ENCODE data around the gene MT1E. TPM values are rescaled to one million over a fixed set of nuclear protein-coding genes. Genes with fewer than 3 reads are reported as not detected.

MT1E gene
- total and polyA plus RNA-seq, 2 of the 13 experiments (the other 11 are each of a cell fraction or from before 2014, with no cell fraction given) = 110 to 1,072 TPM

DNA sequence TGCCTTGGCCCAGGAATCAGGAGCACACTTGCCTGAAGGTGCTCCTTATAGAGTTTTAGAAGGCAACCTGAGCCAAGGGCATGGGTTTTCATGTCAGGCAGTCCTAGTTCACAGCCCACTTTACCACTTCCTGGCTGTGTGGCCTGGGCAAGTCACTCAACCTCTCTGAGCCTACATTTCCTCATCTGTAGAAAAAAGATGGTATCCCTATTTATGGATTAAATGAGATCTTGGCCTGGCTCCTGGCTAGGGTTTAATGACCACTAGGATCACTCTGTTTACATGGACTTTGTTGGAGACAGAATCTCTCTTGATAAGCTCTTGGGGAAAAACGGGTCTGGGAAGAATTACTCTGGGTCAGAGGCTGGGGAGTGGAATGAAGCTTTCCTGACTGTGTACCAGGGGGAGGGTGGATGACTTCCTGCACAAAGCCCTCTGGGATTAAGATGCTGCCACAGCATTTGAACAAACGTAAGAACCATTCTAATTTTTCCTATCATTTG, 14.9 kb upstream of the MT1E start (continued):
- TF ChIP-seq, protein P1, sequence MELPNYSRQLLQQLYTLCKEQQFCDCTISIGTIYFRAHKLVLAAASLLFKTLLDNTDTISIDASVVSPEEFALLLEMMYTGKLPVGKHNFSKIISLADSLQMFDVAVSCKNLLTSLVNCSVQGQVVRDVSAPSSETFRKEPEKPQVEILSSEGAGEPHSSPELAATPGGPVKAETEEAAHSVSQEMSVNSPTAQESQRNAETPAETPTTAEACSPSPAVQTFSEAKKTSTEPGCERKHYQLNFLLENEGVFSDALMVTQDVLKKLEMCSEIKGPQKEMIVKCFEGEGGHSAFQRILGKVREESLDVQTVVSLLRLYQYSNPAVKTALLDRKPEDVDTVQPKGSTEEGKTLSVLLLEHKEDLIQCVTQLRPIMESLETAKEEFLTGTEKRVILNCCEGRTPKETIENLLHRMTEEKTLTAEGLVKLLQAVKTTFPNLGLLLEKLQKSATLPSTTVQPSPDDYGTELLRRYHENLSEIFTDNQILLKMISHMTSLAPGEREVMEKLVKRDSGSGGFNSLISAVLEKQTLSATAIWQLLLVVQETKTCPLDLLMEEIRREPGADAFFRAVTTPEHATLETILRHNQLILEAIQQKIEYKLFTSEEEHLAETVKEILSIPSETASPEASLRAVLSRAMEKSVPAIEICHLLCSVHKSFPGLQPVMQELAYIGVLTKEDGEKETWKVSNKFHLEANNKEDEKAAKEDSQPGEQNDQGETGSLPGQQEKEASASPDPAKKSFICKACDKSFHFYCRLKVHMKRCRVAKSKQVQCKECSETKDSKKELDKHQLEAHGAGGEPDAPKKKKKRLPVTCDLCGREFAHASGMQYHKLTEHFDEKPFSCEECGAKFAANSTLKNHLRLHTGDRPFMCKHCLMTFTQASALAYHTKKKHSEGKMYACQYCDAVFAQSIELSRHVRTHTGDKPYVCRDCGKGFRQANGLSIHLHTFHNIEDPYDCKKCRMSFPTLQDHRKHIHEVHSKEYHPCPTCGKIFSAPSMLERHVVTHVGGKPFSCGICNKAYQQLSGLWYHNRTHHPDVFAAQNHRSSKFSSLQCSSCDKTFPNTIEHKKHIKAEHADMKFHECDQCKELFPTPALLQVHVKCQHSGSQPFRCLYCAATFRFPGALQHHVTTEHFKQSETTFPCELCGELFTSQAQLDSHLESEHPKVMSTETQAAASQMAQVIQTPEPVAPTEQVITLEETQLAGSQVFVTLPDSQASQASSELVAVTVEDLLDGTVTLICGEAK (IDR thresholded peaks at IDR 0.05) = no peak
- TF ChIP-seq, protein P1 (CRISPR knock-in tag; IDR thresholded peaks at IDR 0.05) = 0 out of 2 replicates have a peak, but pooled peaks have one; percentile 3
- TF ChIP-seq KDM2A (CRISPR knock-in tag; IDR thresholded peaks at IDR 0.05; ENCODE audit: borderline replicate concordance, low read depth) (0 out of 2 replicates have a peak, but pooled peaks have one; percentile 3), MLX (CRISPR knock-in tag; IDR thresholded peaks at IDR 0.05) (no peak), ZMYM3 (CRISPR knock-in tag; IDR thresholded peaks at IDR 0.05) (peak; percentile 95), ZNF781 (CRISPR knock-in tag; IDR thresholded peaks at IDR 0.05; ENCODE audit: borderline replicate concordance, not compliant biosample characterization) (peak; percentile 34), MBD4 (IDR thresholded peaks at IDR 0.05; ENCODE audit: borderline replicate concordance, low read length) (no peak; the same call in 1 of the 2 replicates), THAP9 (CRISPR knock-in tag; IDR thresholded peaks at IDR 0.05; ENCODE audit: borderline replicate concordance) (no peak), ZSCAN22 (CRISPR knock-in tag; IDR thresholded peaks at IDR 0.05) (0 out of 2 replicates have a peak, but pooled peaks have one; percentile 3), ZNF768 (CRISPR knock-in tag; IDR thresholded peaks at IDR 0.05) (peak; percentile 94), THAP7 (CRISPR knock-in tag; IDR thresholded peaks at IDR 0.05) (no peak), MED1 (CRISPR knock-in tag; IDR thresholded peaks at IDR 0.05) (0 out of 2 replicates have a peak, but pooled peaks have one; percentile 9), ZMYM4 (CRISPR knock-in tag; IDR thresholded peaks at IDR 0.05) (peak; percentile 0; the same call in 1 of the 2 replicates), ZNF766 (CRISPR knock-in tag; IDR thresholded peaks at IDR 0.05; ENCODE audit: borderline replicate concordance) (0 out of 2 replicates have a peak, but pooled peaks have one; percentile 37), ZSCAN29 (CRISPR knock-in tag; conservative IDR thresholded peaks at IDR 0.05) (no peak; the same call in 1 of the 2 replicates), ZBTB7B (CRISPR knock-in tag; IDR thresholded peaks at IDR 0.05) (no peak)
- TF ChIP-seq, protein P2, sequence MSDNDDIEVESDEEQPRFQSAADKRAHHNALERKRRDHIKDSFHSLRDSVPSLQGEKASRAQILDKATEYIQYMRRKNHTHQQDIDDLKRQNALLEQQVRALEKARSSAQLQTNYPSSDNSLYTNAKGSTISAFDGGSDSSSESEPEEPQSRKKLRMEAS (IDR thresholded peaks at IDR 0.05) = 0 out of 2 replicates have a peak, but pooled peaks have one; percentile 10

Measured in HepG2 (cell line).